Breast epithelium (tissue), 4 donors: ENCODE measurements around the gene RHOH. TPM values are rescaled to one million over a fixed set of nuclear protein-coding genes. Genes with fewer than 3 reads are reported as not detected.
"Not testable (repeated sequence)": the region's sequence is repeated elsewhere in the genome, so short reads cannot be mapped to it uniquely, and the experiment has no call there.

Source experiments
- DNase-seq, 2 donors: peaks; one replicate each; pipeline ENCODE4 v3.0.0-alpha.2; 2019; ENCODE audit warnings: low spot score in 2 of 2
- H3K27ac ChIP-seq, 2 donors: fragments of 200-600 bp; sonication (generic) in 1 of 2; one replicate each; pipeline ENCODE4 v1.5.1; 2016 to 2019; ENCODE audit warnings: mild to moderate bottlenecking in 1 of 2
- H3K27me3 ChIP-seq, 2 donors: fragments of 200-600 bp; sonication (generic) in 1 of 2; one replicate each; pipeline versions ENCODE4 v1.5.1 to v1.6.0; 2017 to 2019; ENCODE audit warnings: control low read depth in 1 of 2, mild to moderate bottlenecking in 1 of 2
- H3K36me3 ChIP-seq: fragments of 200-600 bp; one replicate; pipeline ENCODE4 v1.5.1; 2019
- H3K4me1 ChIP-seq, 2 donors: fragments of 200-600 bp; sonication (generic); one replicate each; pipeline ENCODE4 v1.5.1; 2016 to 2019; ENCODE audit warnings: control low read depth in 1 of 2
- H3K4me3 ChIP-seq, 3 donors: fragments of 200-600 bp; sonication (generic); 1 replicate in 2 of 3; 2 replicates in 1 of 3; pipeline ENCODE4 v1.5.1; 2016 to 2019; ENCODE audit warnings: mild to moderate bottlenecking in 3 of 3, moderate library complexity in 2 of 3
- H3K9me3 ChIP-seq, 2 donors: fragments of 200-600 bp; sonication (generic) in 1 of 2; one replicate each; pipeline ENCODE4 v1.5.1; 2016 to 2019; ENCODE audit warnings: control low read depth in 1 of 2
- CTCF ChIP-seq, 3 donors: fragments of 450-650 bp; IDR thresholded peaks; one replicate each; pipeline ENCODE4 v1.5.1; 2016 to 2017; ENCODE audit warnings: antibody characterized with exemption in 3 of 3, mild to moderate bottlenecking in 3 of 3, moderate library complexity in 3 of 3
- POLR2A ChIP-seq: fragments of 450-650 bp; IDR thresholded peaks from one replicate; pipeline ENCODE4 v1.6.1; 2016; ENCODE audit warnings: antibody characterized with exemption, mild to moderate bottlenecking, moderate library complexity
- POLR2AphosphoS5 ChIP-seq, 3 donors: sonication (generic); formaldehyde crosslinking; IDR thresholded peaks; one replicate each; pipeline ENCODE4 v1.6.1; 2017; ENCODE audit warnings: antibody characterized with exemption in 3 of 3
- intact Hi-C: fragments of 100-400 bp; cut with DNase I; formaldehyde crosslinking; loops from one replicate; pipeline ENCODE4 v1.15.1; 2023; ENCODE audit warnings: low total_unique reads
- total RNA-seq, 3 donors: library from RNA; depleted of rRNA; stranded (reverse); fragments of >200 nt; gene quantifications; one replicate each; pipeline ENCODE4 v1.1.0, GENCODE V29; 2016

RHOH gene
- total RNA-seq, 3 donors from 2014 or later = 5.0 to 16.4 (median 9.7) TPM

GRCh38 chr4:40288566-40288965 is 91.7 kb downstream of the RHOH start:
- Histone ChIP-seq H3K27me3 (no peaks in the 10 kb centered on the region), H3K9me3 (no peaks in the 10 kb centered on the region), H3K36me3 (no peaks in the 10 kb centered on the region), H3K4me1 (no peaks in the 10 kb centered on the region), H3K27ac (no peak overlapping the region), H3K4me3 (no peak overlapping the region)
- intact Hi-C loops = no loop called here
- no peak for DNase-seq
- TF ChIP-seq POLR2A (no peak), CTCF (IDR thresholded peaks at IDR 0.05) (no peak), POLR2AphosphoS5 (IDR thresholded peaks at IDR 0.05) (no peak)

- no peak for TF ChIP-seq POLR2A
- no peak for TF ChIP-seq CTCF (IDR thresholded peaks at IDR 0.05)
- TF ChIP-seq POLR2AphosphoS5 (IDR thresholded peaks at IDR 0.05) = no peak
- no peak overlapping the region for H3K27ac ChIP-seq
- no peaks in the 10 kb centered on the region for H3K27me3 ChIP-seq
- H3K36me3 ChIP-seq = no peaks in the 10 kb centered on the region
- intact Hi-C loops = no loop called here
- H3K9me3 ChIP-seq = no peaks in the 10 kb centered on the region
- H3K4me3 ChIP-seq = no peak overlapping the region
- no peaks in the 10 kb centered on the region for H3K4me1 ChIP-seq
- no peak for DNase-seq
These were observed 92.7 kb downstream of the RHOH start for GRCh38 chr4:40289366-40290188.

GRCh38 chr4:40290611-40291186 is 93.9 kb downstream of the RHOH start:
- H3K27me3 ChIP-seq, H3K27ac ChIP-seq, DNase-seq, intact Hi-C loops, H3K4me1 ChIP-seq, H3K36me3 ChIP-seq, H3K9me3 ChIP-seq, H3K4me3 ChIP-seq: not testable (repeated sequence)

- Histone ChIP-seq H3K4me1 (no peaks in the 10 kb centered on the region), H3K9me3 (no peaks in the 10 kb centered on the region), H3K27me3 (no peaks in the 10 kb centered on the region), H3K4me3 (no peak overlapping the region), H3K27ac (no peak overlapping the region), H3K36me3 (no peaks in the 10 kb centered on the region)
- intact Hi-C loops = no loop called here
- DNase-seq = no peak
- no peak for TF ChIP-seq POLR2AphosphoS5 (IDR thresholded peaks at IDR 0.05)
- no peak for TF ChIP-seq CTCF (IDR thresholded peaks at IDR 0.05)
- TF ChIP-seq POLR2A = no peak
These were observed 95.5 kb downstream of the RHOH start for GRCh38 chr4:40292313-40292759.

GRCh38 chr4:40294339-40294738 is 97.5 kb downstream of the RHOH start:
- no peak overlapping the region for H3K4me3 ChIP-seq
- H3K27ac ChIP-seq = no peak overlapping the region
- no peaks in the 10 kb centered on the region for H3K4me1 ChIP-seq
- TF ChIP-seq POLR2AphosphoS5 (IDR thresholded peaks at IDR 0.05) = no peak
- no peak for TF ChIP-seq POLR2A
- TF ChIP-seq CTCF (IDR thresholded peaks at IDR 0.05) = no peak
- intact Hi-C loops = no loop called here
- DNase-seq = no peak
- H3K9me3 ChIP-seq = no peaks in the 10 kb centered on the region
- H3K36me3 ChIP-seq = no peaks in the 10 kb centered on the region
- no peaks in the 10 kb centered on the region for H3K27me3 ChIP-seq

GRCh38 chr4:40295030-40295429 is 98.2 kb downstream of the RHOH start:
- H3K4me3 ChIP-seq, H3K9me3 ChIP-seq, DNase-seq, H3K36me3 ChIP-seq, intact Hi-C loops, H3K4me1 ChIP-seq, H3K27me3 ChIP-seq, H3K27ac ChIP-seq: not testable (repeated sequence)
